HL-60 (cell line): ENCODE data around the gene TMEM182.

ENCODE experiments used
- POLR2AphosphoS5 ChIP-seq: IDR thresholded peaks from 2 replicates; pipeline ENCODE4 v1.6.1; 2012; ENCODE audit warnings: low read depth
- TF ChIP-seq, protein P1 (sequence below): IDR thresholded peaks from one replicate; pipeline ENCODE4 v1.5.1; 2011; ENCODE audit warnings: low read length, control low read depth, inconsistent platforms; ENCODE audit not compliant: insufficient read depth
- TF ChIP-seq, protein P2 (sequence below): IDR thresholded peaks from 2 replicates; pipeline ENCODE4 v1.6.1; 2012; ENCODE audit warnings: low read depth; ENCODE audit not compliant: insufficient replicate concordance

DNA sequence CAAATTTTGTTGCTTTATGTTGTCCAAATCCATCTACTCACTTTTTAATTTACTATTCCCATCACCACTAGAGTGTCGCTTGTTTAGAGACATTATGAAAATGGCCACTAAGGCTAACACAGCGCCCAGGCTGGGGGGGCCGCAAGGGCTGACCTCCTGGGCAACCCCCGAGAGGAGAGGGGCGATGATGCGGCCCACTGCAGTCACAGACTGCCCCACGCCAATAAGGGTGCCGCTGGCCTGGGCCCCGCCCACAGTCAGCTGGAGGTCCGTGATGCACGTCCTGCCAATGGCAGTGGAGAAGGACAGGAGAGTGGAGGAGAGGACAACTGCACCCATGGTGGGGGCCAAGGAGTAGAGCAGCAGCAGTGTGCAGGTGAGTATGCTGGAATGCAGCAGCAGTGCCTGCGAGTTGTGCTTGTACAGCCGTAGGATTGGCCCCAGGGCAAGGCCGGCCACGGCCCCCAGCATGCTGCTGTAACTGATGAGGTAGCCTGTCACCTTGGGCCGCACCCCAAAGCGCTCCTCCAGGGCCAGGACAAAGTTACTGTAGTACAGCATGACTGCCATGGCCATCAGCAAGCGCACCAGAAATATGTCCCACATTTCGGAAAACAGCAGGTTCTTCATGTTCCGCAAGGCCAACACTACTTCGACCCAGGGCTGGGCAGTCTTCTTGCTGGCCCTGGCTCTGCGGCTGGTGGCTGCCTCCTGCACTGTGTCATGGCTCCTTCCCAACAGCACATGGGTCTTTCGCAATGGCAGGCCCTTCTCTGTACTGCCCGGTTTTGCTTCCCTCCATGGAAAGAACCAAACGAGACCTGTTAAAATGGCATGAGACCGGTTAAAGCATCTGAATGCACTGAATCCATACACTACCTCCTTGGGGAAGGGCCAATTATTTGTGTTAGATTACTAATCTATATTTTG, 43.2 kb upstream of the TMEM182 start:
- TF ChIP-seq, protein P1, sequence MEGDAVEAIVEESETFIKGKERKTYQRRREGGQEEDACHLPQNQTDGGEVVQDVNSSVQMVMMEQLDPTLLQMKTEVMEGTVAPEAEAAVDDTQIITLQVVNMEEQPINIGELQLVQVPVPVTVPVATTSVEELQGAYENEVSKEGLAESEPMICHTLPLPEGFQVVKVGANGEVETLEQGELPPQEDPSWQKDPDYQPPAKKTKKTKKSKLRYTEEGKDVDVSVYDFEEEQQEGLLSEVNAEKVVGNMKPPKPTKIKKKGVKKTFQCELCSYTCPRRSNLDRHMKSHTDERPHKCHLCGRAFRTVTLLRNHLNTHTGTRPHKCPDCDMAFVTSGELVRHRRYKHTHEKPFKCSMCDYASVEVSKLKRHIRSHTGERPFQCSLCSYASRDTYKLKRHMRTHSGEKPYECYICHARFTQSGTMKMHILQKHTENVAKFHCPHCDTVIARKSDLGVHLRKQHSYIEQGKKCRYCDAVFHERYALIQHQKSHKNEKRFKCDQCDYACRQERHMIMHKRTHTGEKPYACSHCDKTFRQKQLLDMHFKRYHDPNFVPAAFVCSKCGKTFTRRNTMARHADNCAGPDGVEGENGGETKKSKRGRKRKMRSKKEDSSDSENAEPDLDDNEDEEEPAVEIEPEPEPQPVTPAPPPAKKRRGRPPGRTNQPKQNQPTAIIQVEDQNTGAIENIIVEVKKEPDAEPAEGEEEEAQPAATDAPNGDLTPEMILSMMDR = no peak
- TF ChIP-seq POLR2AphosphoS5 = no peak
- TF ChIP-seq, protein P2, sequence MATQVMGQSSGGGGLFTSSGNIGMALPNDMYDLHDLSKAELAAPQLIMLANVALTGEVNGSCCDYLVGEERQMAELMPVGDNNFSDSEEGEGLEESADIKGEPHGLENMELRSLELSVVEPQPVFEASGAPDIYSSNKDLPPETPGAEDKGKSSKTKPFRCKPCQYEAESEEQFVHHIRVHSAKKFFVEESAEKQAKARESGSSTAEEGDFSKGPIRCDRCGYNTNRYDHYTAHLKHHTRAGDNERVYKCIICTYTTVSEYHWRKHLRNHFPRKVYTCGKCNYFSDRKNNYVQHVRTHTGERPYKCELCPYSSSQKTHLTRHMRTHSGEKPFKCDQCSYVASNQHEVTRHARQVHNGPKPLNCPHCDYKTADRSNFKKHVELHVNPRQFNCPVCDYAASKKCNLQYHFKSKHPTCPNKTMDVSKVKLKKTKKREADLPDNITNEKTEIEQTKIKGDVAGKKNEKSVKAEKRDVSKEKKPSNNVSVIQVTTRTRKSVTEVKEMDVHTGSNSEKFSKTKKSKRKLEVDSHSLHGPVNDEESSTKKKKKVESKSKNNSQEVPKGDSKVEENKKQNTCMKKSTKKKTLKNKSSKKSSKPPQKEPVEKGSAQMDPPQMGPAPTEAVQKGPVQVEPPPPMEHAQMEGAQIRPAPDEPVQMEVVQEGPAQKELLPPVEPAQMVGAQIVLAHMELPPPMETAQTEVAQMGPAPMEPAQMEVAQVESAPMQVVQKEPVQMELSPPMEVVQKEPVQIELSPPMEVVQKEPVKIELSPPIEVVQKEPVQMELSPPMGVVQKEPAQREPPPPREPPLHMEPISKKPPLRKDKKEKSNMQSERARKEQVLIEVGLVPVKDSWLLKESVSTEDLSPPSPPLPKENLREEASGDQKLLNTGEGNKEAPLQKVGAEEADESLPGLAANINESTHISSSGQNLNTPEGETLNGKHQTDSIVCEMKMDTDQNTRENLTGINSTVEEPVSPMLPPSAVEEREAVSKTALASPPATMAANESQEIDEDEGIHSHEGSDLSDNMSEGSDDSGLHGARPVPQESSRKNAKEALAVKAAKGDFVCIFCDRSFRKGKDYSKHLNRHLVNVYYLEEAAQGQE = no peak
